ENCODE data around the gene ADAP1. TPM values are rescaled to one million over a fixed set of nuclear protein-coding genes. Genes with fewer than 3 reads are reported as not detected.

The ADAP1 gene
- polyA plus RNA-seq, 1 experiment: 5.1 TPM

GRCh38 chr7:922334-923107 is 32.0 kb downstream of the ADAP1 start:
- POLR2A ChIA-PET: no interaction called here
- CTCF ChIA-PET: interaction anchor here (0.9 to 1.0 kb wide), 3 partner anchors 12 to 47 kb away, joined by 3 read pairs; no protein-coding TSS in a partner anchor

DNA sequence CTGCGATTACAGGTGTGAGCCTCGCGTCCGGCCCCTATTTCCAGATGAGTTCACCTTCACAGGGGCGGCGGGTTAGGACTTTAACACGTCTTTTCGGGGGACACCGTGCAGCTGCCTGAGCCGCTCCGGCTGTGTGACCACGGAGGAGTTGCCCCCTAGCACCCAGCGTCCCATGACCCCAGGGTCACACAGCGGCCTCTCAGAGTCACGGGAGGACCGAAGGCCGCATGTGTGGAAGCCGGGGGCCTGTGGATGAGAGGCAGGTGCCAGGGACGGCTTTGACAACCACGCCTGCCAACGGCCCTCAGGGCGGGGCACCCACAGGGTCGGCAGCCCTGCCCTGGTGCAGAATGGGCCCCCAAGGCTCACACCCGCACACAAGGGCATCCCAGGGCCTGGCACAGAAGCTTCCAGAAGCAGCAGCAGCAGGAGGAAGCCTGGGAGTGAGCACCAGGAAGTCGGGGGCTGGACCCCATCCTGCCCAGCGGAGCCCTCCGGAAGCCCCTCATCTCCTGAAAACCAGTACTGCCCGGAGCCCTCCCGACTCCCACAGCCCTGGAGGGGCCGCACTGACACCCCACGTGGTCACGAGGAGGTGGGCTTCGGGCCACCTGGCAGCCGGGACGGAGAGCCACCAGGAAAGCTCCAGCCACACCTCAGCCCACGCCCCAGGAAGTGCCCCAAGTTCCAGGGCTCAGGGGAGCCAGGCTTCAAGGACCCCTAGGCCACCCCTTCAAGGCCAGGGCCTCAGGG is 32.7 kb downstream of the ADAP1 start:
- ChIA-PET CTCF (interaction anchor here (1.0 kb wide), 1 partner anchor 14 kb away, joined by 3 read pairs; no protein-coding TSS in a partner anchor), POLR2A (no interaction called here)
- DNase-seq (ENCODE audit: low read depth): no peak
- no peaks in the 10 kb centered on the region for H3K36me3 ChIP-seq (ENCODE audit: control insufficient read depth, insufficient read depth, low read length)
- H3K4me3 ChIP-seq (ENCODE audit: low read depth, low read length): no peak overlapping the region
- TF ChIP-seq CTCF (IDR thresholded peaks at IDR 0.05; ENCODE audit: insufficient read depth, low read depth, low read length): no peak
- H3K27me3 ChIP-seq (ENCODE audit: control insufficient read depth, insufficient read depth, low read length): no peaks in the 10 kb centered on the region

More at GRCh38 chr7:922334-923107, 32.0 kb downstream of the ADAP1 start:
- no peak for DNase-seq (ENCODE audit: low read depth)
- H3K36me3 ChIP-seq (ENCODE audit: control insufficient read depth, insufficient read depth, low read length): no peaks in the 10 kb centered on the region
- no peaks in the 10 kb centered on the region for H3K27me3 ChIP-seq (ENCODE audit: control insufficient read depth, insufficient read depth, low read length)
- H3K4me3 ChIP-seq (ENCODE audit: low read depth, low read length): no peak overlapping the region
- TF ChIP-seq CTCF (IDR thresholded peaks at IDR 0.05; ENCODE audit: insufficient read depth, low read depth, low read length): no peak

DNA sequence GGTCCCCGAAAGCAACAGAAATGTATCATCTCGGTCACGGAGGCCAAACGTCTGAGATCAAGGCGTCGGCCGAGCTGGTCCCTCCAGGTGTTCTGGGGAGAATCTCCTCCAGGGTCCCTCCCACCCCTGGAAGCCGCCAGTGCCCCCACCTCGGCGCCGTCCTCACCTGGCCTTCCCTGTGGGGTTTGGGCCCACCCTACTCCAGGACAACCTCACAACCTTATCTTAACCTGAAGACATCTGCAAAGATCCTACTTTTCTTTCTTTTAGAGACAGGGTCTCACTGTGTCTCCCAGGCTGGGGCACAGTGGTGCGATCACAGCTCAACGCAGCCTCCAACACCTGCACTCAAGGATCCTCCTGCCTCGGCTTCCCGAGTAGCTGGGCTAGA is 33.4 kb downstream of the ADAP1 start:
- Histone ChIP-seq H3K4me3 (ENCODE audit: low read depth, low read length) (no peak overlapping the region), H3K36me3 (ENCODE audit: control insufficient read depth, insufficient read depth, low read length) (no peaks in the 10 kb centered on the region), H3K27me3 (ENCODE audit: control insufficient read depth, insufficient read depth, low read length) (no peaks in the 10 kb centered on the region)
- no peak for DNase-seq (ENCODE audit: low read depth)
- ChIA-PET POLR2A (no interaction called here), CTCF (no interaction called here)
- no peak for TF ChIP-seq CTCF (IDR thresholded peaks at IDR 0.05; ENCODE audit: insufficient read depth, low read depth, low read length)

- no peak for TF ChIP-seq CTCF (IDR thresholded peaks at IDR 0.05; ENCODE audit: insufficient read depth, low read depth, low read length)
- Histone ChIP-seq H3K4me3 (ENCODE audit: low read depth, low read length) (no peak overlapping the region), H3K36me3 (ENCODE audit: control insufficient read depth, insufficient read depth, low read length) (no peaks in the 10 kb centered on the region), H3K27me3 (ENCODE audit: control insufficient read depth, insufficient read depth, low read length) (no peaks in the 10 kb centered on the region)
- no peak for DNase-seq (ENCODE audit: low read depth)
- ChIA-PET POLR2A (no interaction called here), CTCF (no interaction called here)
These were observed 34.0 kb downstream of the ADAP1 start for GRCh38 chr7:920351-921070.

GRCh38 chr7:919924-920341 is 34.5 kb downstream of the ADAP1 start:
- ChIA-PET CTCF (no interaction called here), POLR2A (no interaction called here)
- no peaks in the 10 kb centered on the region for H3K27me3 ChIP-seq (ENCODE audit: control insufficient read depth, insufficient read depth, low read length)
- H3K4me3 ChIP-seq (ENCODE audit: low read depth, low read length): no peak overlapping the region
- H3K36me3 ChIP-seq (ENCODE audit: control insufficient read depth, insufficient read depth, low read length): no peaks in the 10 kb centered on the region
- no peak for DNase-seq (ENCODE audit: low read depth)
- no peak for TF ChIP-seq CTCF (IDR thresholded peaks at IDR 0.05; ENCODE audit: insufficient read depth, low read depth, low read length)
